Erythroblast (primary cell): ENCODE measurements around the gene SLC10A4.
"Not testable (repeated sequence)": the region's sequence is repeated elsewhere in the genome, so short reads cannot be mapped to it uniquely, and the experiment has no call there.

Source experiments
- GATA1 ChIP-seq: IDR thresholded peaks from 2 replicates; pipeline ENCODE4 v1.6.1; 2011; ENCODE audit warnings: low read depth, mild to moderate bottlenecking, control low read depth, low read length, moderate library complexity
- POLR2A ChIP-seq: IDR thresholded peaks from 2 replicates; pipeline ENCODE4 v1.6.1; 2011; ENCODE audit warnings: mild to moderate bottlenecking, low read length

GRCh38 chr4:48451656-48452055 is 31.5 kb upstream of the SLC10A4 start:
- TF ChIP-seq POLR2A, GATA1: not testable (repeated sequence)
